HCT116 (cell line): Measurements from ENCODE around the gene NR5A2. TPM values are rescaled to one million over a fixed set of nuclear protein-coding genes. Genes with fewer than 3 reads are reported as not detected.

Experiments
- ATAC-seq: fragments of 200-7000 bp; cut with Tn5 transposase; 2 replicates; pipeline ENCODE4 v1.9.1; 2020; ENCODE audit warnings: mild to moderate bottlenecking, moderate library complexity
- BruUV-seq: library from RNA; stranded (reverse); fragments of 400-500 nt; replicated peaks from 2 replicates; lab custom pipeline; 2021; lab: Mats Ljungman, UMichigan
- CTCF ChIA-PET: fragments of 300-600 bp; sonication (Branson Sonifier 250); formaldehyde crosslinking; loops from one replicate; lab custom pipeline; 2021; ENCODE audit warnings: antibody characterized with exemption; lab: Charles Lee
- POLR2A ChIA-PET: fragments of 300-600, 350-600 bp; sonication (Branson Sonifier 250); formaldehyde crosslinking; loops from one replicate; lab custom pipeline; 2021; ENCODE audit warnings: antibody characterized with exemption; lab: Charles Lee
- RAD21 ChIA-PET, 2 experiments: fragments of 300-600 bp; sonication (Branson Sonifier 250); formaldehyde crosslinking; loops; one replicate each; lab custom pipeline; 2023; ENCODE audit warnings: low total read pairs in 2 of 2; ENCODE audit not compliant: uncharacterized antibody in 2 of 2, unreplicated experiment in 2 of 2, low non-redundant PET in 1 of 2; lab: Charles Lee
- DNase-seq: peaks from one replicate; pipeline ENCODE4 v3.0.0-alpha.2; 2010; ENCODE audit warnings: low read depth, low spot score
- H2AFZ ChIP-seq: fragments of 200-600 bp; shearing (Covaris generic), sonication (generic); 2 replicates; pipeline ENCODE4 v1.6.1; 2017; ENCODE audit warnings: low read depth, mixed run types, mixed read lengths, antibody characterized with exemption, low read length; ENCODE audit not compliant: poor library complexity, severe bottlenecking
- H3K27ac ChIP-seq: 2 replicates; pipeline ENCODE4 v1.5.1; 2012; ENCODE audit warnings: low read depth, low read length
- H3K27me3 ChIP-seq: fragments of 200-600 bp; sonication (generic); 2 replicates; pipeline ENCODE4 v1.6.1; 2016; ENCODE audit warnings: mixed run types, low read length, mixed read lengths; ENCODE audit not compliant: insufficient read depth
- H3K36me3 ChIP-seq, 2 experiments: fragments of 200-500 bp in 1 of 2; fragments of 200-600 bp in 1 of 2; sonication (Bioruptor generic) in 1 of 2; sonication (generic) in 1 of 2; 2 replicates each; pipeline versions ENCODE4 v1.5.1 to v1.6.1; 2014 to 2016; ENCODE audit warnings: low read length in 2 of 2, inconsistent platforms in 1 of 2, mixed read lengths in 1 of 2, mixed run types in 1 of 2; ENCODE audit not compliant: insufficient read depth in 2 of 2, control insufficient read depth in 1 of 2
- H3K4me1 ChIP-seq, 2 experiments: fragments of 200-600 bp in 1 of 2; sonication (generic) in 1 of 2; 2 replicates each; pipeline versions ENCODE4 v1.5.1 to v1.6.1; 2012 to 2017; ENCODE audit warnings: low read length in 2 of 2, inconsistent platforms in 1 of 2, mild to moderate bottlenecking in 1 of 2, mixed read lengths in 1 of 2, mixed run types in 1 of 2, moderate library complexity in 1 of 2; ENCODE audit not compliant: insufficient read depth in 2 of 2, control insufficient read depth in 1 of 2
- H3K4me2 ChIP-seq: fragments of 200-600 bp; sonication (generic); 2 replicates; pipeline ENCODE4 v1.6.1; 2017; ENCODE audit warnings: mixed run types, low read length, mixed read lengths
- H3K4me3 ChIP-seq, 2 experiments: fragments of 200-600 bp in 1 of 2; sonication (generic) in 1 of 2; replicated peaks in 1 of 2; 2 replicates each; pipeline ENCODE4 v1.5.1; 2011 to 2016; ENCODE audit warnings: low read length in 2 of 2, control low read depth in 1 of 2, low read depth in 1 of 2, mild to moderate bottlenecking in 1 of 2, mixed read lengths in 1 of 2, mixed run types in 1 of 2
- H3K79me2 ChIP-seq: fragments of 200-600 bp; sonication (generic); 2 replicates; pipeline ENCODE4 v1.6.1; 2017; ENCODE audit warnings: mild to moderate bottlenecking, mixed run types, low read length, moderate library complexity, mixed read lengths; ENCODE audit not compliant: insufficient read depth
- H3K9ac ChIP-seq: fragments of 200-600 bp; sonication (generic); 2 replicates; pipeline ENCODE4 v1.6.1; 2016; ENCODE audit warnings: low read length, mixed read lengths
- H3K9me2 ChIP-seq: fragments of 200-600 bp; sonication (generic), shearing (Covaris generic); 2 replicates; pipeline ENCODE4 v1.6.1; 2017; ENCODE audit warnings: mixed run types, mild to moderate bottlenecking, moderate library complexity; ENCODE audit not compliant: insufficient read depth
- H3K9me3 ChIP-seq, 2 experiments: fragments of 200-500 bp in 1 of 2; fragments of 200-600 bp in 1 of 2; sonication (Bioruptor generic) in 1 of 2; sonication (generic) in 1 of 2; 2 replicates each; pipeline ENCODE4 v1.6.1; 2014 to 2017; ENCODE audit warnings: low read length in 2 of 2, mixed read lengths in 2 of 2, inconsistent platforms in 1 of 2, low read depth in 1 of 2, mild to moderate bottlenecking in 1 of 2, mixed run types in 1 of 2, moderate library complexity in 1 of 2; ENCODE audit not compliant: control insufficient read depth in 1 of 2, insufficient read depth in 1 of 2
- H4K20me1 ChIP-seq: fragments of 200-600 bp; sonication (generic), shearing (Covaris generic); 2 replicates; pipeline ENCODE4 v1.6.1; 2017; ENCODE audit warnings: mixed run types, mild to moderate bottlenecking, moderate library complexity; ENCODE audit not compliant: insufficient read depth
- EGR1 ChIP-seq: IDR thresholded peaks from 2 replicates; pipeline ENCODE4 v1.6.1; 2012; ENCODE audit warnings: low read depth
- ELF1 ChIP-seq: IDR thresholded peaks from 2 replicates; pipeline ENCODE4 v1.6.1; 2012; ENCODE audit warnings: low read depth, borderline replicate concordance
- EZH2 ChIP-seq: fragments of 200-600 bp; sonication (generic); IDR thresholded peaks from 2 replicates; pipeline ENCODE4 v1.6.1; 2017; ENCODE audit warnings: antibody characterized with exemption, mixed run types
- FOSL1 ChIP-seq: IDR thresholded peaks from 2 replicates; pipeline ENCODE4 v1.6.1; 2012; ENCODE audit warnings: low read depth
- POLR2AphosphoS5 ChIP-seq: IDR thresholded peaks from 2 replicates; pipeline ENCODE4 v1.6.1; 2011; ENCODE audit warnings: mild to moderate bottlenecking, low read depth, low read length, moderate library complexity
- RAD21 ChIP-seq: IDR thresholded peaks from 2 replicates; pipeline ENCODE4 v1.6.1; 2012; ENCODE audit warnings: low read depth, mild to moderate bottlenecking
- SP1 ChIP-seq: IDR thresholded peaks from 2 replicates; pipeline ENCODE4 v1.6.1; 2012; ENCODE audit warnings: low read depth
- SRF ChIP-seq: IDR thresholded peaks from 2 replicates; pipeline ENCODE4 v1.6.1; 2012; ENCODE audit warnings: low read depth
- TCF7L2 ChIP-seq: IDR thresholded peaks from 2 replicates; pipeline ENCODE4 v1.7.0; 2011; ENCODE audit warnings: borderline replicate concordance, inconsistent platforms; ENCODE audit not compliant: insufficient read depth, insufficient read length; ENCODE audit errors: extremely low read depth
- YY1 ChIP-seq: IDR thresholded peaks from 2 replicates; pipeline ENCODE4 v1.6.1; 2011; ENCODE audit warnings: low read length, low read depth, moderate library complexity, mild to moderate bottlenecking; ENCODE audit not compliant: insufficient replicate concordance; ENCODE audit errors: extremely low read depth
- ZNF274 ChIP-seq: fragments of 200-500 bp; sonication (Bioruptor generic); IDR thresholded peaks from 2 replicates; pipeline ENCODE4 v1.6.1; 2014; ENCODE audit warnings: mild to moderate bottlenecking, low read depth, low read length, inconsistent platforms
- intact Hi-C: fragments of 100-400 bp; cut with micrococcal nuclease; formaldehyde crosslinking; loops from 2 replicates; pipeline ENCODE4 v1.10.0; 2022
- total RNA-seq: library from RNA; stranded (reverse); gene quantifications from one replicate; pipeline ENCODE4 v1.2.1, GENCODE V29; 2021; ENCODE audit not compliant: unreplicated experiment
- TF ChIP-seq, protein P1 (sequence below): IDR thresholded peaks from 2 replicates; pipeline ENCODE4 v1.6.1; 2011; ENCODE audit warnings: mild to moderate bottlenecking, low read length, moderate library complexity; ENCODE audit not compliant: insufficient replicate concordance; ENCODE audit errors: extremely low read depth
- TF ChIP-seq, protein P2 (sequence below), 3 experiments: fragments of 200-600 bp in 1 of 3; sonication (generic) in 1 of 3; IDR thresholded peaks in 2 of 3; conservative IDR thresholded peaks in 1 of 3; 2 replicates each; pipeline ENCODE4 v1.5.1; 2012 to 2017; ENCODE audit warnings: low read depth in 2 of 3, low read length in 2 of 3, antibody characterized with exemption in 1 of 3, borderline replicate concordance in 1 of 3, control low read depth in 1 of 3, mild to moderate bottlenecking in 1 of 3, mixed read lengths in 1 of 3, mixed run types in 1 of 3, moderate library complexity in 1 of 3; ENCODE audit not compliant: insufficient read depth in 1 of 3

The NR5A2 gene
- total RNA-seq, 1 experiment from 2014 or later: 0.91 TPM

DNA sequence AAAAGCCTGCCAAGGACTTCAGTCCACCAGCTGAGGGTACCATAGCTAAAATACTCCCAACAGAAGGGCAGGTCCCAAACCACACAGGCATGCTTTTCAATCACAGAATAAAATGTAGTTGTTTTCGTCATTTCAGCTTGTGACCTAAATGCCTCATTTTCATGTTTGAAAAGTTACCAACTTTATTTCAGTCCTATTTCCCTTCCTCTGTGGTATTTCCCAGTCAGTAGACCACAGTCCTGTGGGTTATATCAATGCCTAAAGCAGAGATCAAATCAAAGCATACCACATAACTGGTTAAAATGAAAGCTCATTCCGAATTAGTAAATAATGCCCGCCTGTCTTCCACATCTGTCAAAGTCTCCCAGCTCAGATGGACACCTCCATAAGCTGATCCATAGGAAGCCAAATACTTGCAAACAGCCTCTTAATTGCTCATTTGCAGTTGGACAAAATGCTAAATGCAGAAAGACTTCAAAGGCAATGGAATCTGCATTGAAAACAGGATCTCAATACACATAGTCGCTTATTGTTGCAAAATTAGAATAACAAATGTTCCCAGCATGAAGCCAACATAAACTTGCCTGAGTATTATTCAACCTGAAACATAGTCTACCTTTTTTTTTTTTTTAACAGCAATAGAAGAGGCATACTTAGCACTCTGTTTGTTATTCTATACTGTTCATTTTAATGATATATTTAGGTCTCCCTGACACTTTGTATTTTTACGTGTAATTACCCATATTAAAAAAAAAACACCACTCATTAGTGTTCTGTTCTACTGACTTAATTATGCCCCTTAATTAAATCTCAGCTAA is 53.9 kb downstream of the NR5A2 start:
- Histone ChIP-seq H3K9me2 (0 out of 2 replicates have a peak, but pooled peaks cover 3% of the 10 kb centered on the region), H2AFZ (no peak overlapping the region), H3K9ac (no peak overlapping the region), H3K27me3 (no peaks in the 10 kb centered on the region), H3K36me3 (no peaks in the 10 kb centered on the region), H3K4me1 (peaks cover 2 to 13% of the 10 kb centered on the region in 2 experiments; a peak in 2 of 4 replicates), H3K4me3 (no peak overlapping the region), H4K20me1 (no peaks in the 10 kb centered on the region), H3K79me2 (no peaks in the 10 kb centered on the region), H3K27ac (no peak overlapping the region), H3K9me3 (no peaks in the 10 kb centered on the region), H3K4me2 (no peak overlapping the region)
- ChIA-PET POLR2A (no interaction called here), RAD21 (no interaction called here), CTCF (no interaction called here)
- BruUV-seq: no TSS peak
- DNase-seq (no peak), ATAC-seq (no peak)
- intact Hi-C loops: no loop called here
- TF ChIP-seq POLR2AphosphoS5 (no peak), SRF (no peak), EGR1 (no peak), RAD21 (no peak), TCF7L2 (no peak)
- TF ChIP-seq, protein P1, sequence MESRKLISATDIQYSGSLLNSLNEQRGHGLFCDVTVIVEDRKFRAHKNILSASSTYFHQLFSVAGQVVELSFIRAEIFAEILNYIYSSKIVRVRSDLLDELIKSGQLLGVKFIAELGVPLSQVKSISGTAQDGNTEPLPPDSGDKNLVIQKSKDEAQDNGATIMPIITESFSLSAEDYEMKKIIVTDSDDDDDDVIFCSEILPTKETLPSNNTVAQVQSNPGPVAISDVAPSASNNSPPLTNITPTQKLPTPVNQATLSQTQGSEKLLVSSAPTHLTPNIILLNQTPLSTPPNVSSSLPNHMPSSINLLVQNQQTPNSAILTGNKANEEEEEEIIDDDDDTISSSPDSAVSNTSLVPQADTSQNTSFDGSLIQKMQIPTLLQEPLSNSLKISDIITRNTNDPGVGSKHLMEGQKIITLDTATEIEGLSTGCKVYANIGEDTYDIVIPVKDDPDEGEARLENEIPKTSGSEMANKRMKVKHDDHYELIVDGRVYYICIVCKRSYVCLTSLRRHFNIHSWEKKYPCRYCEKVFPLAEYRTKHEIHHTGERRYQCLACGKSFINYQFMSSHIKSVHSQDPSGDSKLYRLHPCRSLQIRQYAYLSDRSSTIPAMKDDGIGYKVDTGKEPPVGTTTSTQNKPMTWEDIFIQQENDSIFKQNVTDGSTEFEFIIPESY: no peak

DNA sequence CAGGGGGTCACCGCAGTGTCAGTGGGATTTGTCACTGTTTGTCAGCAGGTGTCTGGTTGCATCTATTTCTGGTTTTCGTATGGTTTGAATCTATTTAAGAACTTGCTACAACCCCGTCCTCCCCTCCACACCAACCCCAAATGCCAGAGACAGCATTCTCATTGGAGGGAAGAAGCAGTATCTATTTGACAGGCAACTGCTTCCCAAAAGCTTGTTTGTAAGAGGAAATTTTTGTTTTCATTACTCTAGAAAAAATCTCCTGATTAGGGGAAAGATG is 54.4 kb downstream of the NR5A2 start:
- CTCF ChIA-PET: no interaction called here
- no peak for ATAC-seq
- POLR2A ChIA-PET: no interaction called here
- TF ChIP-seq YY1 (no peak), SP1 (no peak), FOSL1 (no peak), SRF (no peak), EZH2 (no peak), ELF1 (no peak), ZNF274 (no peak)
- TF ChIP-seq, protein P1: no peak
- TF ChIP-seq, protein P2, sequence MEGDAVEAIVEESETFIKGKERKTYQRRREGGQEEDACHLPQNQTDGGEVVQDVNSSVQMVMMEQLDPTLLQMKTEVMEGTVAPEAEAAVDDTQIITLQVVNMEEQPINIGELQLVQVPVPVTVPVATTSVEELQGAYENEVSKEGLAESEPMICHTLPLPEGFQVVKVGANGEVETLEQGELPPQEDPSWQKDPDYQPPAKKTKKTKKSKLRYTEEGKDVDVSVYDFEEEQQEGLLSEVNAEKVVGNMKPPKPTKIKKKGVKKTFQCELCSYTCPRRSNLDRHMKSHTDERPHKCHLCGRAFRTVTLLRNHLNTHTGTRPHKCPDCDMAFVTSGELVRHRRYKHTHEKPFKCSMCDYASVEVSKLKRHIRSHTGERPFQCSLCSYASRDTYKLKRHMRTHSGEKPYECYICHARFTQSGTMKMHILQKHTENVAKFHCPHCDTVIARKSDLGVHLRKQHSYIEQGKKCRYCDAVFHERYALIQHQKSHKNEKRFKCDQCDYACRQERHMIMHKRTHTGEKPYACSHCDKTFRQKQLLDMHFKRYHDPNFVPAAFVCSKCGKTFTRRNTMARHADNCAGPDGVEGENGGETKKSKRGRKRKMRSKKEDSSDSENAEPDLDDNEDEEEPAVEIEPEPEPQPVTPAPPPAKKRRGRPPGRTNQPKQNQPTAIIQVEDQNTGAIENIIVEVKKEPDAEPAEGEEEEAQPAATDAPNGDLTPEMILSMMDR (IDR thresholded peaks at IDR 0.05 in 2 of 3, conservative IDR thresholded peaks at IDR 0.05 in 1 of 3; ENCODE audit: borderline replicate concordance in 1 of 3, insufficient read depth in 1 of 3, low read depth in 2 of 3, low read length in 2 of 3): no peak

More for the DNA sequence above, 54.4 kb downstream of the NR5A2 start:
- intact Hi-C loops: no loop called here
- RAD21 ChIA-PET: no interaction called here
- Histone ChIP-seq H3K9me2 (0 out of 2 replicates have a peak, but pooled peaks cover 3% of the 10 kb centered on the region), H3K79me2 (no peaks in the 10 kb centered on the region), H4K20me1 (no peaks in the 10 kb centered on the region), H3K4me2 (no peak overlapping the region), H3K4me3 (no peak overlapping the region), H2AFZ (no peak overlapping the region), H3K4me1 (peaks cover 0 to 10% of the 10 kb centered on the region in 2 experiments; a peak in 2 of 4 replicates), H3K9me3 (no peaks in the 10 kb centered on the region), H3K27me3 (no peaks in the 10 kb centered on the region), H3K9ac (no peak overlapping the region), H3K27ac (no peak overlapping the region), H3K36me3 (no peaks in the 10 kb centered on the region)
- DNase-seq: no peak
- no TSS peak for BruUV-seq
